IPS-15b (cell line): ENCODE data around the gene MAP2K2.
"Not testable (repeated sequence)": the region's sequence is repeated elsewhere in the genome, so short reads cannot be mapped to it uniquely, and the experiment has no call there.

ENCODE experiments used
- H3K27me3 ChIP-seq: one replicate; pipeline ENCODE4 v1.6.1; 2013; ENCODE audit warnings: low read length; ENCODE audit not compliant: control insufficient read depth, insufficient read depth
- H3K36me3 ChIP-seq: one replicate; pipeline ENCODE4 v1.6.1; 2013; ENCODE audit warnings: low read length; ENCODE audit not compliant: control insufficient read depth, insufficient read depth
- H3K4me1 ChIP-seq: one replicate; pipeline ENCODE4 v1.6.1; 2013; ENCODE audit warnings: mild to moderate bottlenecking, low read length; ENCODE audit not compliant: control insufficient read depth, insufficient read depth
- H3K4me3 ChIP-seq: one replicate; pipeline ENCODE4 v1.5.1; 2013; ENCODE audit warnings: low read depth, low read length
- H3K9ac ChIP-seq: one replicate; pipeline ENCODE4 v1.6.1; 2013; ENCODE audit warnings: low read depth, mild to moderate bottlenecking, low read length
- H3K9me3 ChIP-seq: one replicate; pipeline ENCODE4 v1.6.1; 2013; ENCODE audit warnings: mild to moderate bottlenecking, low read length; ENCODE audit not compliant: control insufficient read depth, insufficient read depth

Gene MAP2K2

GRCh38 chr19:4149518-4150288, 25.8 kb upstream of the MAP2K2 start:
- Histone ChIP-seq H3K4me1 (no peaks in the 10 kb centered on the region), H3K9ac (no peak overlapping the region), H3K27me3 (no peaks in the 10 kb centered on the region), H3K36me3 (no peaks in the 10 kb centered on the region), H3K4me3 (no peak overlapping the region), H3K9me3 (no peaks in the 10 kb centered on the region)

- no peaks in the 10 kb centered on the region for H3K4me1 ChIP-seq
- no peaks in the 10 kb centered on the region for H3K9me3 ChIP-seq
- H3K4me3 ChIP-seq, result no peak overlapping the region
- no peaks in the 10 kb centered on the region for H3K36me3 ChIP-seq
- no peaks in the 10 kb centered on the region for H3K27me3 ChIP-seq
- H3K9ac ChIP-seq, result no peak overlapping the region
These were observed 20.8 kb upstream of the MAP2K2 start for GRCh38 chr19:4144666-4145249.

- not testable (repeated sequence) for H3K9ac ChIP-seq, H3K27me3 ChIP-seq, H3K36me3 ChIP-seq, H3K4me3 ChIP-seq, H3K9me3 ChIP-seq, H3K4me1 ChIP-seq
These were observed 19.0 kb upstream of the MAP2K2 start for GRCh38 chr19:4142916-4143315.

- Histone ChIP-seq H3K4me1 (no peaks in the 10 kb centered on the region), H3K9me3 (no peaks in the 10 kb centered on the region), H3K36me3 (no peaks in the 10 kb centered on the region), H3K4me3 (no peak overlapping the region), H3K27me3 (no peaks in the 10 kb centered on the region), H3K9ac (no peak overlapping the region)
These were observed 16.4 kb upstream of the MAP2K2 start for GRCh38 chr19:4140237-4140711.

GRCh38 chr19:4139614-4140236, 15.8 kb upstream of the MAP2K2 start:
- Histone ChIP-seq H3K36me3 (no peaks in the 10 kb centered on the region), H3K4me3 (no peak overlapping the region), H3K27me3 (no peaks in the 10 kb centered on the region), H3K9ac (no peak overlapping the region), H3K9me3 (no peaks in the 10 kb centered on the region), H3K4me1 (no peaks in the 10 kb centered on the region)

GRCh38 chr19:4138445-4138844, 14.5 kb upstream of the MAP2K2 start:
- Histone ChIP-seq H3K9me3 (no peaks in the 10 kb centered on the region), H3K4me1 (no peaks in the 10 kb centered on the region), H3K27me3 (no peaks in the 10 kb centered on the region)

GRCh38 chr19:4136680-4137088, 12.8 kb upstream of the MAP2K2 start:
- Histone ChIP-seq H3K36me3 (no peaks in the 10 kb centered on the region), H3K27me3 (no peaks in the 10 kb centered on the region), H3K9me3 (no peaks in the 10 kb centered on the region), H3K4me1 (no peaks in the 10 kb centered on the region), H3K9ac (no peak overlapping the region), H3K4me3 (no peak overlapping the region)

More at GRCh38 chr19:4138445-4138844, 14.5 kb upstream of the MAP2K2 start:
- H3K4me3 ChIP-seq, result no peak overlapping the region
- H3K9ac ChIP-seq, result no peak overlapping the region
- no peaks in the 10 kb centered on the region for H3K36me3 ChIP-seq

GRCh38 chr19:4135386-4135785, 11.5 kb upstream of the MAP2K2 start:
- H3K27me3 ChIP-seq, H3K4me3 ChIP-seq, H3K9me3 ChIP-seq, H3K36me3 ChIP-seq, H3K4me1 ChIP-seq, H3K9ac ChIP-seq: not testable (repeated sequence)

- H3K4me1 ChIP-seq, result no peaks in the 10 kb centered on the region
- H3K9ac ChIP-seq, result no peak overlapping the region
- H3K27me3 ChIP-seq, result no peaks in the 10 kb centered on the region
- H3K4me3 ChIP-seq, result no peak overlapping the region
- H3K36me3 ChIP-seq, result no peaks in the 10 kb centered on the region
- H3K9me3 ChIP-seq, result no peaks in the 10 kb centered on the region
These were observed 10.4 kb upstream of the MAP2K2 start for GRCh38 chr19:4134351-4134750.

- no peaks in the 10 kb centered on the region for H3K4me1 ChIP-seq
- no peaks in the 10 kb centered on the region for H3K27me3 ChIP-seq
- no peaks in the 10 kb centered on the region for H3K9me3 ChIP-seq
- H3K36me3 ChIP-seq, result no peaks in the 10 kb centered on the region
- H3K9ac ChIP-seq, result no peak overlapping the region
- H3K4me3 ChIP-seq, result no peak overlapping the region
These were observed 7.0 kb upstream of the MAP2K2 start for GRCh38 chr19:4130744-4131438.

GRCh38 chr19:4129050-4129449, 5.1 kb upstream of the MAP2K2 start:
- H3K4me1 ChIP-seq, H3K9ac ChIP-seq, H3K36me3 ChIP-seq, H3K27me3 ChIP-seq, H3K9me3 ChIP-seq, H3K4me3 ChIP-seq: not testable (repeated sequence)
